Measurements from ENCODE around the gene EVL.
A peak's percentile ranks its signal among the peaks of the same experiment; 100 is the strongest.
"Not testable (repeated sequence)": the region's sequence is repeated elsewhere in the genome, so short reads cannot be mapped to it uniquely, and the experiment has no call there.

The EVL gene

DNA sequence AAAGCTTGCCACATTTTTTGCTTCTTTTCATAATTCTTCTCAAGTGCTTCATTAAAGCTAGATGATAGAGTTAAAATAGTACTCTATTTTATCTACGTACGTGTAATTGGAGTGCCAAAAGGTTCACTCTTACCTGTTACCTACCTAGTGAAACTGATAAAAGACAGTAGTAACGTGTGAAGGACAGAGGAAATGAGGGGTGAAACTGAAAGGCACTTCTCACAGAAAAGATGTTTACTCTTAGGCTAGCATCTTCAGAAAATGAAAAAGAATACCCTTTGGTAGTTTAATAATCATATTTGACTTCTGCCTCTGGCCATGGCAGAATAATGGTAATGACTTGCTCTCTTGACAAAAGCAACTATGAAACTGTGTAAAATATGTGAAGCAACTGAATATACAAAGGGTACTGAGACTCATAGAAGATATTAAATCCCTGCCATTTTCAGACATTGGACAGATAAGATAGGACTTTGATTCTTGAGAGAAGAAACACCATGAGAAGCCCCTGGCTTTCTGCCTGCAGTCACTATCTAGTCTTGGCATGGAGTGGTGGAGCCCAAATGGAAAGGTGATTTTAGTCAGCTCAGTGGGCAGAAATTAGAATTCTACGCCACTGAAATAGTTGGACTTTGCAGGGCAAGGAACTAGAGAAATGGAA lies 6.3 kb upstream of the EVL start:
- no peak for DNase-seq (ENCODE audit: low read depth)
- no peak overlapping the region for H3K4me3 ChIP-seq (ENCODE audit: low read depth, low read length)

DNA sequence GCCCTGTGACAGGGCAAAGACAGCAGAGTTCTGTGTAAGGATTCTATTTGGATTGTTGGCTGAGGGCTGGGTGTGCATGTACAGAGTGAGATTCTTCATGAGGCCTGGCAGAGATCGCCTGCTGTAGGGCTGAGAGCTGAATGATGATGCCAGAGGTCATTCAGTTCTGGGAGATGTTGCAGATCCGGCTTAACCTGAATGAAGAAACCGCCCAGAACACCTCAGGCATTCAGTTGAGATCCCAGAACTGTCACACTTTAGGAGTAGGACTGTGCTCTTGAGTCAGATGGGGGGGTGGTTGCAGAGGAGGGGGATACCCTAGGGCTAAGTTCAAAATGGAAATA lies 5.8 kb upstream of the EVL start:
- no peak overlapping the region for H3K4me3 ChIP-seq (ENCODE audit: low read depth, low read length)
- DNase-seq (ENCODE audit: low read depth) = no peak
- TF ChIP-seq MYC (IDR thresholded peaks at IDR 0.05; ENCODE audit: low read depth, low read length) (no peak), POLR2A (IDR thresholded peaks at IDR 0.05; ENCODE audit: extremely low read depth, insufficient read length) (no peak)

More for the DNA sequence above, 6.3 kb upstream of the EVL start:
- TF ChIP-seq, protein P1, sequence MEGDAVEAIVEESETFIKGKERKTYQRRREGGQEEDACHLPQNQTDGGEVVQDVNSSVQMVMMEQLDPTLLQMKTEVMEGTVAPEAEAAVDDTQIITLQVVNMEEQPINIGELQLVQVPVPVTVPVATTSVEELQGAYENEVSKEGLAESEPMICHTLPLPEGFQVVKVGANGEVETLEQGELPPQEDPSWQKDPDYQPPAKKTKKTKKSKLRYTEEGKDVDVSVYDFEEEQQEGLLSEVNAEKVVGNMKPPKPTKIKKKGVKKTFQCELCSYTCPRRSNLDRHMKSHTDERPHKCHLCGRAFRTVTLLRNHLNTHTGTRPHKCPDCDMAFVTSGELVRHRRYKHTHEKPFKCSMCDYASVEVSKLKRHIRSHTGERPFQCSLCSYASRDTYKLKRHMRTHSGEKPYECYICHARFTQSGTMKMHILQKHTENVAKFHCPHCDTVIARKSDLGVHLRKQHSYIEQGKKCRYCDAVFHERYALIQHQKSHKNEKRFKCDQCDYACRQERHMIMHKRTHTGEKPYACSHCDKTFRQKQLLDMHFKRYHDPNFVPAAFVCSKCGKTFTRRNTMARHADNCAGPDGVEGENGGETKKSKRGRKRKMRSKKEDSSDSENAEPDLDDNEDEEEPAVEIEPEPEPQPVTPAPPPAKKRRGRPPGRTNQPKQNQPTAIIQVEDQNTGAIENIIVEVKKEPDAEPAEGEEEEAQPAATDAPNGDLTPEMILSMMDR (IDR thresholded peaks at IDR 0.05; ENCODE audit: low read depth, low read length) = no peak
- TF ChIP-seq, protein P2, sequence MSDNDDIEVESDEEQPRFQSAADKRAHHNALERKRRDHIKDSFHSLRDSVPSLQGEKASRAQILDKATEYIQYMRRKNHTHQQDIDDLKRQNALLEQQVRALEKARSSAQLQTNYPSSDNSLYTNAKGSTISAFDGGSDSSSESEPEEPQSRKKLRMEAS (IDR thresholded peaks at IDR 0.05; ENCODE audit: low read depth, low read length) = no peak
- TF ChIP-seq MYC (IDR thresholded peaks at IDR 0.05; ENCODE audit: low read depth, low read length) (no peak), POLR2A (IDR thresholded peaks at IDR 0.05; ENCODE audit: extremely low read depth, insufficient read length) (no peak)

DNA sequence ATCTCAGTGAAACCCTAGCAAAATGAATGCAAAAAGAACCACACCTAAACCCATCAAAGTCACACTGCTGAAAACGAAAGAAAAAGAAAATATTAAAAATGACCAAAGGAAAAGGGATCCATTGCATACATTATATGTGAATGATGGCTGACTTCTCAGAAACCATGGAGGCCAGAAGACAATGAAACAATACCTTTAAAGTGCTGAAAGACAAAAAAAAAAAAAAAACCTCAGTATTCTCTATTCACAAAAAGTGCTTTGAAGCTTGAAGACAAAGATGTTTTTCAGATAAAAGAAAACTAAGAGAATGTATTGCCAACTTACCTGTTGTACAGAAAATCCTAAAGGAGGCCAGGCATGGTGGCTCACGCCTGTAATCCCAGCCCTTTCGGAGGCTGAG lies 4.5 kb upstream of the EVL start:
- no peak for DNase-seq (ENCODE audit: low read depth)
- H3K4me3 ChIP-seq (ENCODE audit: low read depth, low read length) = no peak overlapping the region
- TF ChIP-seq POLR2A (IDR thresholded peaks at IDR 0.05; ENCODE audit: extremely low read depth, insufficient read length) = no peak
- TF ChIP-seq, protein P2 (IDR thresholded peaks at IDR 0.05; ENCODE audit: low read depth, low read length) = no peak
- no peak for TF ChIP-seq MYC (IDR thresholded peaks at IDR 0.05; ENCODE audit: low read depth, low read length)
- TF ChIP-seq, protein P1 (IDR thresholded peaks at IDR 0.05; ENCODE audit: low read depth, low read length) = no peak

DNA sequence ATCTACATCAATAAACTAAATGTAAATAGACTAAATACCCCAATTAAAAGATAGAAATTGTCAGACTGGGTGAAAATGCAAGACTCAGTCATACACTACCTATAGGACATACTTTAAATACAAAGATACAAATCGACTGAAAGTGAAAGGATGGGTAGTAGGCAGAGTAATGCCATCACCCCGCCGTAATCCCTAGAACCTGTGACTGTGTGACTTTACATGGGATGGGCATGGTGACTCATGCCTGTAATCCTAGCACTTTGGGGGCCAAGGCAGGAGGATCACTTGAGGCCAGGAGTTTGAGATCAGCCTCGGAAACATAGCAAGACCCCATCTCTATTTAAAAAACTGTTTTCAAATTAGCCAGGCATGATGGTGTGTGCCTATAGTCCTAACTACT lies 2.6 kb upstream of the EVL start:
- DNase-seq (ENCODE audit: low read depth) = no peak
- TF ChIP-seq POLR2A (IDR thresholded peaks at IDR 0.05; ENCODE audit: extremely low read depth, insufficient read length) = no peak
- TF ChIP-seq, protein P2 (IDR thresholded peaks at IDR 0.05; ENCODE audit: low read depth, low read length) = no peak
- no peak for TF ChIP-seq MYC (IDR thresholded peaks at IDR 0.05; ENCODE audit: low read depth, low read length)
- TF ChIP-seq, protein P1 (IDR thresholded peaks at IDR 0.05; ENCODE audit: low read depth, low read length) = no peak
- H3K4me3 ChIP-seq (ENCODE audit: low read depth, low read length) = no peak overlapping the region

DNA sequence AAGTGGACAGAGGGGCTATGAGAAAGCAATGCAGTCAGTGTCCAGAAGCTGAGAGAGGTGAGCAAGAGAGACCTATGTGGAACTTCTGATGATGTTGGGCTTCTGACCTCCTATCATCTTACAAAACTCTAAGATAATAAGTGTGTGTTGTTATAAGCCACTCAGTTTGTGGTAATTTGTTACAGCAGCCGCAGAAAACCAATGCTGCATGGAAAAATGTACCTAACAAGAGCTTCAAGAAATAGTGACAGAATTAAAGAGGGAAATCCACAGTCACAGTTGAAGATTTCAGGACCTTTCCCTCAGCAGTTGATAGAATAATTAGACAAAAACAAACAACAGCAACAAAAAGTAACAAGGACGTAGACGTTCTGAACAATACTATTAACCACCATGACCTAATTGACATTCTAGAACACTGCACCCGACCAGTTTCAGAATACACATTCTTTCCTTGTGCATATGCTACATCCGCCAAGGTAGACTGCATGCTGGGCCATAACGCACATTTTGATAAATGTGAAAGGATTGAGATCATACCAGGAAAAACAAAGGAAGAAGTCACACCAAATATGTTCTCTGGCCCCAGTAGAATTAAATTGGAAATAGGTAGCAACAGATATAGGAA lies 1.8 kb upstream of the EVL start:
- H3K4me3 ChIP-seq (ENCODE audit: low read depth, low read length) = no peak overlapping the region
- TF ChIP-seq MYC (IDR thresholded peaks at IDR 0.05; ENCODE audit: low read depth, low read length) = no peak

DNA sequence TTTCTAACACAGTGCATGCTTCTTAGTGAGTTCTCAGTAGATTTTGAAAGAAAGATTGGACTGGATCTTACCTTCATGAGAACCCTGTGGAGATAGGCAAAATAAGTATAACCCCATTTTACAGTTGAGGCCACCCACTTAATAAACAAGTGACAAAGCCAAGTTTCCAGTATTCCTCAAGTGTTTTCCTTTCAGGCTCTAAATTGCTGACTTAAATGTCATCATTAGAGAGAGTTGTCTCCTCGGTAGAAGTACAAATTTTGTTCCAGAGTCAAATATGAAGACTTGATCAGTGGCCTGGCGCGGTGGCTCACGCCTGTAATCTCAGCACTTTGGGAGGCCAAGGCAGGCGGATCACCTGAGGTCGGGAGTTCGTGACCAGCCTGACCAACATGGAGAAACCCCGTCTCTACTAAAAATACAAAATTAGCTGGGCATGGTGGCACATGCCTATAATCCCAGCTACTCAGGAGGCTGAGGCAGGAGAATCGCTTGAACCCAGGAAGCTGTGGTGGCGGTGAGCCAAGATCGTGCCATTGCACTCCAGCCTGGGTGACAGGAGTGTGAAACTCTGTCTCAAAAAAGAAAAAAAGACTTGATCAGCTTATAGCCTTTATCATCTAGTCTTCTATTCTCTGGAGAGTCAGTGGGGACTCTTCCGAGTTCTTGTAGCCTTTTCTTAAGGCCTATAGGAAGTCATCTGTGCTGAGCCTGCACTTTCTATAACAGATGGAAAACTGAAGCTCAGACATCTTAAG lies 708 bp upstream of the EVL start:
- not testable (repeated sequence) for DNase-seq (ENCODE audit: low read depth)
- peak overlapping the region; percentile 72 for H3K4me3 ChIP-seq (ENCODE audit: low read depth, low read length)

More for the DNA sequence above, 1.8 kb upstream of the EVL start:
- DNase-seq (ENCODE audit: low read depth) = no peak

DNA sequence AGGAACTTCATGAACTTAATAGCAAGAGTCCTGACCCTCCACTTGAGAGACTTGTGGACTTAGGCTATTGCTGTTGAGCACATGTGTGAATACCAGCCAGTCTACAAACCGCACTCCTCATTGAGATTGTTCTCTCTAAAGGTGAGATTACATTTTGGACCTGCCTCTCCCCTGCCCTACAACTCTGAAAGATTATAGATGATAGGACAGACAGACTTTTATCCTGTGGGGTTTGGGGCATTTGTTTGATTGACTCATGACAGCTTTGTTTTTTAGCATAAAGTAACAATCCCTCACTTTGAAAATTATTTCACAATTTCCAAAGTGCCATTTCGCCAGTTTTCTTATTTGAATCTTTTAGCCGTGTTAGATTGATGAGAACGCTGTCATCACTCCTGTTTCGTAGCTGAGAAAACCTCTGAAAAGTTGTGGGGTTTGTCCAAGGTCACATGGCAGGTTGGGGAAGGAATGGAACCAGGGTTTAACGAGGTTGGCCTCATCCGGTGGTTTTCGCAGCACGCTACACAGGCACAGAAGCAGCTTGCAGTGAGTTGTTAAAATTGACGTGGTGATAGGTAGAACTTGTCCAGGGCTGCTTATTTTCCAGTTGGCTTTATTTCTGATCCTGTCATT lies 836 bp downstream of the EVL start:
- peak; percentile 95 for TF ChIP-seq MYC (IDR thresholded peaks at IDR 0.05; ENCODE audit: low read depth, low read length)
- TF ChIP-seq, protein P1 (IDR thresholded peaks at IDR 0.05; ENCODE audit: low read depth, low read length) = no peak
- TF ChIP-seq POLR2A (IDR thresholded peaks at IDR 0.05; ENCODE audit: extremely low read depth, insufficient read length) = peak; percentile 51
- TF ChIP-seq, protein P2 (IDR thresholded peaks at IDR 0.05; ENCODE audit: low read depth, low read length) = peak; percentile 96
- peak overlapping the region; percentile 72 for H3K4me3 ChIP-seq (ENCODE audit: low read depth, low read length)
- peak; percentile 95 for DNase-seq (ENCODE audit: low read depth)
